Kasumi-1 (cell line): ENCODE data around the gene TSPAN15.
"Not testable (repeated sequence)": the region's sequence is repeated elsewhere in the genome, so short reads cannot be mapped to it uniquely, and the experiment has no call there.

Experiments
- DNase-seq, 2 experiments: peaks; one replicate each; lab custom pipeline; 2025; lab: John Stamatoyannopoulos, UW

TSPAN15 gene

GRCh38 chr10:69503001-69503895, 52.0 kb downstream of the TSPAN15 start:
- DNase-seq = no peak

GRCh38 chr10:69503896-69504265, 52.6 kb downstream of the TSPAN15 start:
- no peak for DNase-seq

- DNase-seq = no peak
These were observed 53.4 kb downstream of the TSPAN15 start for GRCh38 chr10:69504576-69505250.

- DNase-seq = no peak
These were observed 54.5 kb downstream of the TSPAN15 start for GRCh38 chr10:69505636-69506318.

GRCh38 chr10:69506487-69506833, 55.2 kb downstream of the TSPAN15 start:
- DNase-seq = no peak

GRCh38 chr10:69506834-69507713, 55.8 kb downstream of the TSPAN15 start:
- no peak for DNase-seq

- no peak for DNase-seq
These were observed 57.6 kb downstream of the TSPAN15 start for GRCh38 chr10:69508738-69509340.

GRCh38 chr10:69512901-69513300, 61.6 kb downstream of the TSPAN15 start:
- no peak for DNase-seq

GRCh38 chr10:69513617-69514016, 62.4 kb downstream of the TSPAN15 start:
- no peak for DNase-seq

- peak; percentile 81 to 96 for DNase-seq
These were observed 64.5 kb downstream of the TSPAN15 start for GRCh38 chr10:69515699-69516259.

- peak; percentile 38 to 43 for DNase-seq
These were observed 65.1 kb downstream of the TSPAN15 start for GRCh38 chr10:69516316-69516715.

- DNase-seq = no peak
These were observed 65.5 kb downstream of the TSPAN15 start for GRCh38 chr10:69516796-69517195.

- DNase-seq = no peak
These were observed 66.1 kb downstream of the TSPAN15 start for GRCh38 chr10:69517271-69517848.

- no peak for DNase-seq
These were observed 76.7 kb downstream of the TSPAN15 start for GRCh38 chr10:69527961-69528360.

- no peak for DNase-seq
These were observed 82.4 kb downstream of the TSPAN15 start for GRCh38 chr10:69533658-69534057.

- not testable (repeated sequence) for DNase-seq
These were observed 85.3 kb downstream of the TSPAN15 start for GRCh38 chr10:69536521-69536920.

GRCh38 chr10:69537449-69537848, 86.2 kb downstream of the TSPAN15 start:
- DNase-seq = no peak

- no peak for DNase-seq
These were observed 87.2 kb downstream of the TSPAN15 start for GRCh38 chr10:69538461-69538860.

GRCh38 chr10:69541463-69541862, 90.2 kb downstream of the TSPAN15 start:
- DNase-seq = no peak

GRCh38 chr10:69549959-69550358, 98.7 kb downstream of the TSPAN15 start:
- peak; percentile 8 to 60 for DNase-seq

- no peak for DNase-seq
These were observed 101.0 kb downstream of the TSPAN15 start for GRCh38 chr10:69552268-69552667.
